GM18861 (cell line): ENCODE measurements around the gene RAB39B.
"Not testable (repeated sequence)": the region's sequence is repeated elsewhere in the genome, so short reads cannot be mapped to it uniquely, and the experiment has no call there.

Source experiments
- ATAC-seq: cut with Tn5 transposase; IDR thresholded peaks from one replicate; pipeline ENCODE4 v1.9.1; 2021; ENCODE audit not compliant: unreplicated experiment

The RAB39B gene, protein sequence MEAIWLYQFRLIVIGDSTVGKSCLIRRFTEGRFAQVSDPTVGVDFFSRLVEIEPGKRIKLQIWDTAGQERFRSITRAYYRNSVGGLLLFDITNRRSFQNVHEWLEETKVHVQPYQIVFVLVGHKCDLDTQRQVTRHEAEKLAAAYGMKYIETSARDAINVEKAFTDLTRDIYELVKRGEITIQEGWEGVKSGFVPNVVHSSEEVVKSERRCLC

DNA sequence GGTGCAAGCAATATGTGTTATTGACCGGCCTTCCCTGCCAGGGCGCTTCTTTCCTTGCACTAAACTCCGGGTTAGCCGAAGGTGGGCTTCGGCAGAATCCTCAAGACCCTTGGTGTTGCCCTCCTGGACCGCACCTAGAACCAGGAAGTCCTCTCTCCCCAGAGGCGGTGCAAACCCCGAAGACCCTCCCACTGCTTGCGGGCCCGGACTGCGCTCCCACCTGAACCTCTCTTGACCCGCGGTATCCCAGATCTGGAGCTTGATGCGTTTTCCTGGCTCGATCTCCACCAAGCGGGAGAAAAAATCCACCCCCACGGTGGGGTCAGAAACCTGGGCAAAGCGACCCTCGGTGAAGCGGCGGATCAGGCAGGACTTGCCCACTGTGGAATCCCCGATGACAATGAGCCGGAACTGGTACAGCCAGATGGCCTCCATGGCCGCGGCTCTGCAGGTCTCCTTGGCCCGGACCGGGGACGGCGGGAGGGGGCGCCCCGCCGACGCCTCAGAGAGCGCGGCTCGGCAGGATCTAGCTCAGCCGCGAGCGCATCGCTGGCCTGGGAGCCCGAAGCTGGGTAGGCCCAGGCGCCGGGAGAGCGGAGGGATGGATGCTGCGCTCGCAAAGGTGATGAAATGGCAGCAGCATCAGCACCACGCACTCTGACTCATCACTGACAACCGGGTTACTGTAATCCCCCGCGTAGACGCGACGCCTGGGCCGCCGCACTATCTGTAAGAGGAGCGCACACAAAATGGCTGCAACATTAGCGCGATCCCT lies at the start of gene RAB39B:
Gene RAB39B, minus strand, starts transcription at position 638 of the 775 bp plus-strand sequence. Its CDS starts 203 bp downstream, at position 435.
- ATAC-seq, result peak; percentile 78

DNA sequence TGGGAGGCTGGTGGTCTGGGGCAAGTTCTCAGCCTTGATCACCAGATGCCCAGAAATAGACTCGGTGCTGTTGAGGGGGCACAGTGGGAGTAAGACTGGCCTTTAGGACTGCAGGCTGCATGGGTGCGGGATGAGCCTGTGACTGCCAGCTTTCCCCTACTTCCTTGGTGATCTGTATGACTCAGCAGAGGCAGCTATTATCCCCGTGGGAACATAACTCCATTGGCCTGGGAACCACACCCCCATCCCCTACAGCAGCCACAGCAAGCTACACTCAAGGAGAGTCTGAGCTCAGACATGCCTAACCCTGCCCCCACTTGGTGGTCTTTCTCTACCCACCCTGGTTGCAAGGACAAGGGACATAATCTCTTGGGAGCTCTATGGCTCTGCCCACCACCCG lies 49.5 kb upstream of the RAB39B start:
- ATAC-seq, result no peak

- no peak for ATAC-seq
Observed at GRCh38 chrX:155293771-155294170, 29.5 kb upstream of the RAB39B start.

DNA sequence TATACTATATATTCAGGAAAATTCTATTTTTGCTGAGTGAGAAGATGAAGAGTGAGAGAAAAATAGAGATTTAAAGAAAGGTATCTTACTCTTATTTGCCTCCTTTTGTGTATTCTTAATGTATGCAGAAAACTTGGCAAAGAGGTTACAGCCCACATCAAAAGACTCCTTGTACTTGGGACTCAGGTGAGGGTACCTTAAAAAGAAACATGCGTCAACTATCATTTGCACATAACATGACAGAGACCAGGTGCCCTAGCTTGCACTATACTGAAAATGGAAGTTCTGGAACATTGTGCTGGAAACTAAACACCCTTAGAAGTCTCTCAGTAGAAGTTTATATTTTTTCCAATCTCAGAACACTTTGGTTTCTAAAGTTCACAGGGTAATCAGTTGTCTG lies 15.6 kb upstream of the RAB39B start:
- no peak for ATAC-seq

- ATAC-seq, result no peak
Observed at GRCh38 chrX:155270969-155271368, 6.7 kb upstream of the RAB39B start.

DNA sequence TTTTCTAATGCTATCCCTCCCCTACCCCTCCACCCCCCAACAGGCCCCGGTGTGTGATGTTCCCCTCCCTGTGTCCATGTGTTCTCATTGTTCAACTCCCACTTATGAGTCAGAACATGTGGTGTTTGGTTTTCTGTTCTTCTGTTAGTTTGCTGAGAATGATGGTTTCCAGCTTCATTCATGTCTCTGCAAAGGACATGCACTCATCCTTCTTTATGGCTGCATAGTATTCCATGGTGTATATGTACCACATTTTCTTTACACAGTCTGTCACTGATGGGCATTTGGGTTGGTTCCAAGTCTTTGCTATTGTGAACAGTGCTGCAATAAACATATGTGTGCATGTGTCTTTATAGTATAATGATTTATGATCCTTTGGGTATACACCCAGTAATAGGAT lies 3.7 kb upstream of the RAB39B start:
- not testable (repeated sequence) for ATAC-seq

DNA sequence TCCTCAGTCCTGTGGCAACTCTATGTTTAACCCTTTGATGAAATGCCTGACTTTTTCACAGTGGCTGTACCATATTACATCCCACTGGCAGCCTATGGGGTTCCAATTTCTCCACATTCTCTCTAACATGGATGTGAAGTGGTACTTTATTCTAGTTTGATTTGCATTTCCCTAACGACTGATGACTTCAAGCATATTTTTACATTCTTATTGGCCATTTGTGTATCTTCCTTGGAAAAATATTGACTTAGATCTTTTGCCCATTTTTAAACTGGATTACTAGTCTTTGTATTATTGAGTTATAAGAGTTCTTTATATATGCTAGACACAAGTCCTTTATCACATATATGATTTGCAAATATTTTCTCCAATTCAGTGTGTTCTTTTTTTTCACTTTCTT lies 2.1 kb upstream of the RAB39B start:
- no peak for ATAC-seq

DNA sequence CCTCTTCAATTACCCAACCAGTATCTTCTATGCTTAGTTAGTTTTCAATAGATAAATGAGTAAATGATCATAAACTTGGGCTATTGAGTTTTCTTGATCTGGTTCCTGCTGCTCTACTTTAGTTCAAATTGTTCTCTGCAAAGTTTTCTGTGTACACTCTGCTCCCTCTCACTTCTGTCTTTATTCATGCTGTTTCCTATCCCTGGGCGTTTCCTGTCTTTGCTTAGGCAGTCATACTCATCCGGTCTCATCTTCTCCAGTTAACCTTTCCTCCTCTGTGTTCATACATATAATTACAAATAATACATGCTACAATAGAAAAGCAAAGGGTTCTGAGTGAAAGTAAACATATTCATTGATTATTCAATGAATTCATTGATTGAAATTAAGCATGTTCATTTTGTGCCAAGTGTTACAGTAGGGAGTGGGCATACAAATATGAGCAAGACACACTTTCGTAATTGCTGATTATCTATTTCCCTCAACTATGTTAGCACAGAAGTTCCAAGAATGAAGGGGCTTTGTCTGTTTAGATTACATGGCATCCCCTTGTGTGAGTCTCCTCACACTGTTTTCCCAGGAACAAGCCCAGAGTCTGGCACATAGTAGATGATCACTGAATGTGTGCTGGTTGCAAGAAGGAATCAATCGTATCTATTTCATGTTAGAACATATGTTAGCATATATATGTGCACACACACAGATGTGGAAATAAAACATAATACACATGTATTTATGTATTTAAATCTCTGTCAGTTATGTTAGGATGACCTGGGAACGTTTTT lies 1.1 kb downstream of the RAB39B start:
- ATAC-seq, result peak; percentile 39

DNA sequence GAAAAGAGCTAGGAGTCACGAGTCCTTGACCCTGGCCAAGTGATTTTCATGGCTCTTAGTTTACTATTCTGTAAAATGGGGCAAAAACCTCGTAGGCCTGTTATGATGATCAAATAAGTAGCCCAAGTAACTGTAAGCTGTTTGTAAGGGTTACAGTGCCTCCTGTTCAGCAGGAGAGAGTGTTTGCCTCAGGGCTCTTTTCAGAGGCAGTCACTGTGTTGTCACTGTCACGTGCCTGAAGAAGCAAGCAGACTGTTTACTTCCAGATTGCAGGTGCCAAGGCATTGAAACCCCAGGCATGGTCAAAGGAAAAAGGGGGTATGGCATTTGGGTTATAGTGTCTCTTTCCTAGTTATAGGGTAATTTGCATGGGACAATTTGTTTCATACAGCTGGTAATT lies 4.5 kb downstream of the RAB39B start:
- ATAC-seq, result no peak

DNA sequence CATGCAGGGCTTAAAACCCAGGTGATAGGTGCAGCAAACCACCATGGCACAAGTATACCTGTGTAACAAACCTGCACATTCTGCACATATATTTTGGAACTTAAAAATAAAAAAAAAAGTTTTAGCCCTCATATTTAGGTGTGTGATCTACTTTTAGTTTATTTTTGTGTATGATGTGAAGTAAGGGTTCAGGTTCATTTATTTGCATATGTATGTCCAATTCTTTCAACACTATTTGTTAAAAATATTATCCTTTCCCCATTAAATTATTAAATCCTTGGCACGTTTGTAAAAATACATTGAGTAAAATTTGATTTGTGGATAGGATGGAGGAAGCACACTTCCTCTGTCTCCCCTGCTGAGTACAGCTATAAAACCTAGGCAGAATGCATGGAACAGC lies 12.9 kb downstream of the RAB39B start:
- ATAC-seq, result no peak

DNA sequence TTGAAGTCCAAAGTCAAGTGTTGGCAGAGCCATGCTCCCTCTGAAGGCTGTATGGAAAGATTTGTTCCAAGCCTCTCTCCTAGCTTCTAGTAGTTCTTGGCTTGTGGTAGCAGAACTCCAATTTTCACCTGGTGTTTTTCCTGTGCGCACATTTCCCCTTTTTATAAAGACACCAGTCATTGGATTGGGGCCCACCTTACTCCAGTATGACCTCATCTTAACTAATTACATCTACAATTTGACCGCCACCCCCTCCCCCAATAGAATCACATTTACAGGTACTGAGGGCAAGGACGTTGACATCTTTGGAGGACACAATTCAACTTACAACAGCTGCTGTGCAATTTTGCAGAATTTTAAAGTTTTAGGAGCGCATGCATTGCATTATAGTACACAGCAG lies 16.8 kb downstream of the RAB39B start:
- no peak for ATAC-seq

GRCh38 chrX:155246748-155247147 lies 17.5 kb downstream of the RAB39B start:
- ATAC-seq, result no peak

DNA sequence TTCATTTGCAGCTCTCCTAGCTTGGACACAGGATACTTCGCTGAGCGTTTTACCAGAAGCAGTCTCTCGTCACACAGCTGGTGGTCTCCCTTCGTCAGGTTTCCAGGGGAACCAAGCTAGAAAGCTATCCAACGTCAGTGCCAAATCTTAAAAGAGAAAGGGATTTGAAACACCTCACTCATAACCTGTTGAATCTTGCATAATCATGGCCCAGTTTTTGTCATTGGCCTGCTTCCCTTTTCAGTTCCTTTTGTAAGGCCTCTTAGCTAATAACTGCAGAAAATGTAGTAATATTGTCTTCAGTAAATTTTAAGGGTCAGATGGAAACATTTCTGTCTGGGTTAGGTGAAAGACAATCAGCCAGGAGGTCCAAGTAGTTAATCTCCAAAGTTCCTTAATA lies 22.0 kb downstream of the RAB39B start:
- ATAC-seq, result no peak

DNA sequence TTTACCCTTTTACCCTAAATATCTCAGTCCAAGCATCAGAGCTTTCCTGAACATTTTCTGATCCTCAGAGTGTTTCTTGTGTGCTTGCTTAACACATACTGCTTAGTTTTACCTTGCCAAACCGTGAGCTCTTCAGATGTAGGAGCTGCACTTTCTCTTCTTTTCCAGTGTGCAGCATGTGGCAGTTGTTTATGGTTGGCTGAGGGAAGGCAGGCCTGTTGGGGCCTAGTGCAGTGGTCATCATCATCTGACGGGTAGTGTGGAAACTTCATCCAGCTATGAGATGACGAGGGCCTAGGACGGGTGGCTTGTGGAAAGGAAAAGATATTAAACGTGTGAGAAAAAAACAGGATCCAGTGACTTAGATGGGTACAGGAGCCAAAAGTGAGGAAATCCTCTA lies 26.6 kb downstream of the RAB39B start:
- ATAC-seq, result no peak

DNA sequence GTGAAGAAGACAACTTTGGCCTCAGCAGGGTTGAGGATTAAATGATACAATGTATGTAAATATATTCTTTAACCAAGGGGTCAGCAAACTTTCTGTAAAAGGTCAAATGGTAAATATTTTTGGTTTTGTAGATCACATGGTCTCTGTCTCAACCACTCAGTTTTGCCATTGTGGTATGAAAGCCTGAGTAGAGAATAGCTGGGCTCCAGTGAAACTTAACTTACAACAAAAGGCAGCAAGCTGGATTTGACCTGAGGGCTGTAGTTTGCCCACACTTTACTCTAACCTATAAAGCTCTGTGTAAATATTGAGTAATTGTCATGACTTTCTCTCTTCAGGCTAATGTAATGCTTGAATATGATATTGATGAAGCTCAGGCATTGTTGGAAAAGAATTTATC lies 28.4 kb downstream of the RAB39B start:
- ATAC-seq, result no peak

GRCh38 chrX:155231163-155231562 lies 33.1 kb downstream of the RAB39B start:
- peak; percentile 94 for ATAC-seq

DNA sequence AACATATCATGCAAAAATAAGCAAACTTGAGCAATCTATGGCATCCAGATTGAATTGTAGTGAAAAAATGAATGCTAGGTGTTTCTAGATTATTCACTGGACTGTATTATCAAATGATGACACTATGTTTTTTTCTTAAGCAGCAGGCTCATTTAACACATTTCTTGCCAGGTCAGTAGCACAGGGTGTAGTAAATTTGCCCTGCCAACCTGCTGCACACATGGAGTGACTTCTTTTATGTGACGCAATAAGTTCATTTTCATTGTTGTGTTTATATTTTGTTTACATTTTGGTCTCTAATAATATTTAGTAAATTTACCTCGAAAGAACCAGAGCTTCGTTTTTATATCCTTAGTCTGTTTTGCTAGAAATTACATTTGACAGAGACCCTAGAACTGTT lies 38.5 kb downstream of the RAB39B start:
- ATAC-seq, result no peak

DNA sequence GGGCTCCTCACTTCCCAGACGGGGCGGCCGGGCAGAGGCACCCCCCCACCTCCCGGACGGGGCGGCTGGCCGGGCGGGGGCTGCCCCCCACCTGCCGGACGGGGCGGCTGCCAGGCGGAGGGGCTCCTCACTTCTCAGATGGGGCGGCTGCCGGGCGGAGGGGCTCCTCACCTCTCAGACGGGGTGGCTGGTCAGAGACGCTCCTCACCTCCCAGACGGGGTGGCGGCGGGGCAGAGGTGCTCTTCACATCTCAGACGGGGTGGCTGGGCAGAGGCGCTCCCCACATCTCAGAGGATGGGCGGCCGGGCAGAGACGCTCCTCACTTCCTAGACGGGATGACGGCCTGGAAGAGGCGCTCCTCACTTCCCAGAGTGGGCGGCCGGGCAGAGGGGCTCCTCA lies 40.5 kb downstream of the RAB39B start:
- not testable (repeated sequence) for ATAC-seq

GRCh38 chrX:155221351-155221750 lies 42.9 kb downstream of the RAB39B start:
- no peak for ATAC-seq

- no peak for ATAC-seq
Observed at GRCh38 chrX:155218777-155219176, 45.5 kb downstream of the RAB39B start.

DNA sequence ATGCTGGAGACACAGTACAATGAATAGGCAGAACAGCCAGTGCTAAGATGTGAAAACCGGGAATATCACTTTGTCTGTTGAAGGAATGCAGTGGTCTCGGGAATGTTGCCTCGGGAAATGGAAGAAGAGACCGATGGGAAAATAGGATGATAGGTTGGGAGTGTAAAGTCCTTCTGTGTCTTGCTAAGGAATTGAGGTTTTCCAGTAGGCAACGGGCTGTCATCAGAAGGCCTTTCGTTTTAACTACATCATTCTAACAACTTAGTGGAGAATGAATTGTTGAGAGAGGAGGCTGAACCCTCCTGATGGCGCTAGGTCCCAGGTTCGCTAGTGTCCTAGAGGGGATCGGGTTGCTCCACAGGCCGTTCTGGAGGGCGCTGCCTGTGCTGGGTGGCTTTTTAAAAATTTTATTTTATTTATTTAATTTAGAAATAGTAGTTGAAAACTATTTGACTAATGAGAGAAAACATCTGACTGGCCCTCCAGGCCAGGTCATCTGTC lies 47.3 kb downstream of the RAB39B start:
- no peak for ATAC-seq
